HCT116 (cell line): ENCODE data around the gene ERBB4. TPM values are rescaled to one million over a fixed set of nuclear protein-coding genes. Genes with fewer than 3 reads are reported as not detected.

Source experiments
- ATAC-seq: fragments of 200-7000 bp; cut with Tn5 transposase; 2 replicates; pipeline ENCODE4 v1.9.1; 2020; ENCODE audit warnings: mild to moderate bottlenecking, moderate library complexity
- BruUV-seq: library from RNA; stranded (reverse); fragments of 400-500 nt; replicated peaks from 2 replicates; lab custom pipeline; 2021; lab: Mats Ljungman, UMichigan
- CTCF ChIA-PET: fragments of 300-600 bp; sonication (Branson Sonifier 250); formaldehyde crosslinking; loops from one replicate; lab custom pipeline; 2021; ENCODE audit warnings: antibody characterized with exemption; lab: Charles Lee
- POLR2A ChIA-PET: fragments of 300-600, 350-600 bp; sonication (Branson Sonifier 250); formaldehyde crosslinking; loops from one replicate; lab custom pipeline; 2021; ENCODE audit warnings: antibody characterized with exemption; lab: Charles Lee
- RAD21 ChIA-PET, 2 experiments: fragments of 300-600 bp; sonication (Branson Sonifier 250); formaldehyde crosslinking; loops; one replicate each; lab custom pipeline; 2023; ENCODE audit warnings: low total read pairs in 2 of 2; ENCODE audit not compliant: uncharacterized antibody in 2 of 2, unreplicated experiment in 2 of 2, low non-redundant PET in 1 of 2; lab: Charles Lee
- DNase-seq: peaks from one replicate; pipeline ENCODE4 v3.0.0-alpha.2; 2010; ENCODE audit warnings: low read depth, low spot score
- H2AFZ ChIP-seq: fragments of 200-600 bp; shearing (Covaris generic), sonication (generic); 2 replicates; pipeline ENCODE4 v1.6.1; 2017; ENCODE audit warnings: low read depth, mixed run types, mixed read lengths, antibody characterized with exemption, low read length; ENCODE audit not compliant: poor library complexity, severe bottlenecking
- H3K27ac ChIP-seq: 2 replicates; pipeline ENCODE4 v1.5.1; 2012; ENCODE audit warnings: low read depth, low read length
- H3K27me3 ChIP-seq: fragments of 200-600 bp; sonication (generic); 2 replicates; pipeline ENCODE4 v1.6.1; 2016; ENCODE audit warnings: mixed run types, low read length, mixed read lengths; ENCODE audit not compliant: insufficient read depth
- H3K36me3 ChIP-seq, 2 experiments: fragments of 200-500 bp in 1 of 2; fragments of 200-600 bp in 1 of 2; sonication (Bioruptor generic) in 1 of 2; sonication (generic) in 1 of 2; 2 replicates each; pipeline versions ENCODE4 v1.5.1 to v1.6.1; 2014 to 2016; ENCODE audit warnings: low read length in 2 of 2, inconsistent platforms in 1 of 2, mixed read lengths in 1 of 2, mixed run types in 1 of 2; ENCODE audit not compliant: insufficient read depth in 2 of 2, control insufficient read depth in 1 of 2
- H3K4me1 ChIP-seq, 2 experiments: fragments of 200-600 bp in 1 of 2; sonication (generic) in 1 of 2; 2 replicates each; pipeline versions ENCODE4 v1.5.1 to v1.6.1; 2012 to 2017; ENCODE audit warnings: low read length in 2 of 2, inconsistent platforms in 1 of 2, mild to moderate bottlenecking in 1 of 2, mixed read lengths in 1 of 2, mixed run types in 1 of 2, moderate library complexity in 1 of 2; ENCODE audit not compliant: insufficient read depth in 2 of 2, control insufficient read depth in 1 of 2
- H3K4me2 ChIP-seq: fragments of 200-600 bp; sonication (generic); 2 replicates; pipeline ENCODE4 v1.6.1; 2017; ENCODE audit warnings: mixed run types, low read length, mixed read lengths
- H3K4me3 ChIP-seq, 2 experiments: fragments of 200-600 bp in 1 of 2; sonication (generic) in 1 of 2; replicated peaks in 1 of 2; 2 replicates each; pipeline ENCODE4 v1.5.1; 2011 to 2016; ENCODE audit warnings: low read length in 2 of 2, control low read depth in 1 of 2, low read depth in 1 of 2, mild to moderate bottlenecking in 1 of 2, mixed read lengths in 1 of 2, mixed run types in 1 of 2
- H3K79me2 ChIP-seq: fragments of 200-600 bp; sonication (generic); 2 replicates; pipeline ENCODE4 v1.6.1; 2017; ENCODE audit warnings: mild to moderate bottlenecking, mixed run types, low read length, moderate library complexity, mixed read lengths; ENCODE audit not compliant: insufficient read depth
- H3K9ac ChIP-seq: fragments of 200-600 bp; sonication (generic); 2 replicates; pipeline ENCODE4 v1.6.1; 2016; ENCODE audit warnings: low read length, mixed read lengths
- H3K9me2 ChIP-seq: fragments of 200-600 bp; sonication (generic), shearing (Covaris generic); 2 replicates; pipeline ENCODE4 v1.6.1; 2017; ENCODE audit warnings: mixed run types, mild to moderate bottlenecking, moderate library complexity; ENCODE audit not compliant: insufficient read depth
- H3K9me3 ChIP-seq, 2 experiments: fragments of 200-500 bp in 1 of 2; fragments of 200-600 bp in 1 of 2; sonication (Bioruptor generic) in 1 of 2; sonication (generic) in 1 of 2; 2 replicates each; pipeline ENCODE4 v1.6.1; 2014 to 2017; ENCODE audit warnings: low read length in 2 of 2, mixed read lengths in 2 of 2, inconsistent platforms in 1 of 2, low read depth in 1 of 2, mild to moderate bottlenecking in 1 of 2, mixed run types in 1 of 2, moderate library complexity in 1 of 2; ENCODE audit not compliant: control insufficient read depth in 1 of 2, insufficient read depth in 1 of 2
- H4K20me1 ChIP-seq: fragments of 200-600 bp; sonication (generic), shearing (Covaris generic); 2 replicates; pipeline ENCODE4 v1.6.1; 2017; ENCODE audit warnings: mixed run types, mild to moderate bottlenecking, moderate library complexity; ENCODE audit not compliant: insufficient read depth
- CBX3 ChIP-seq: IDR thresholded peaks from 2 replicates; pipeline ENCODE4 v1.6.1; 2012; ENCODE audit warnings: low read depth
- CEBPB ChIP-seq: IDR thresholded peaks from 2 replicates; pipeline ENCODE4 v1.6.1; 2012; ENCODE audit warnings: low read depth
- EGR1 ChIP-seq: IDR thresholded peaks from 2 replicates; pipeline ENCODE4 v1.6.1; 2012; ENCODE audit warnings: low read depth
- ELF1 ChIP-seq: IDR thresholded peaks from 2 replicates; pipeline ENCODE4 v1.6.1; 2012; ENCODE audit warnings: low read depth, borderline replicate concordance
- EZH2 ChIP-seq: fragments of 200-600 bp; sonication (generic); IDR thresholded peaks from 2 replicates; pipeline ENCODE4 v1.6.1; 2017; ENCODE audit warnings: antibody characterized with exemption, mixed run types
- EZH2phosphoT487 ChIP-seq: fragments of 200-600 bp; IDR thresholded peaks from 2 replicates; pipeline ENCODE4 v1.6.1; 2018; ENCODE audit warnings: antibody characterized with exemption, borderline replicate concordance
- FOSL1 ChIP-seq: IDR thresholded peaks from 2 replicates; pipeline ENCODE4 v1.6.1; 2012; ENCODE audit warnings: low read depth
- JUND ChIP-seq: IDR thresholded peaks from 2 replicates; pipeline ENCODE4 v1.6.1; 2012
- MAX ChIP-seq: IDR thresholded peaks from 2 replicates; pipeline ENCODE4 v1.6.1; 2012
- POLR2AphosphoS5 ChIP-seq: IDR thresholded peaks from 2 replicates; pipeline ENCODE4 v1.6.1; 2011; ENCODE audit warnings: mild to moderate bottlenecking, low read depth, low read length, moderate library complexity
- RAD21 ChIP-seq: IDR thresholded peaks from 2 replicates; pipeline ENCODE4 v1.6.1; 2012; ENCODE audit warnings: low read depth, mild to moderate bottlenecking
- REST ChIP-seq: IDR thresholded peaks from 2 replicates; pipeline ENCODE4 v1.6.1; 2012; ENCODE audit warnings: low read depth
- SIN3A ChIP-seq: IDR thresholded peaks from 2 replicates; pipeline ENCODE4 v1.6.1; 2012; ENCODE audit warnings: low read depth
- SP1 ChIP-seq: IDR thresholded peaks from 2 replicates; pipeline ENCODE4 v1.6.1; 2012; ENCODE audit warnings: low read depth
- SRF ChIP-seq: IDR thresholded peaks from 2 replicates; pipeline ENCODE4 v1.6.1; 2012; ENCODE audit warnings: low read depth
- ZNF274 ChIP-seq: fragments of 200-500 bp; sonication (Bioruptor generic); IDR thresholded peaks from 2 replicates; pipeline ENCODE4 v1.6.1; 2014; ENCODE audit warnings: mild to moderate bottlenecking, low read depth, low read length, inconsistent platforms
- intact Hi-C: fragments of 100-400 bp; cut with micrococcal nuclease; formaldehyde crosslinking; loops from 2 replicates; pipeline ENCODE4 v1.10.0; 2022
- total RNA-seq: library from RNA; stranded (reverse); gene quantifications from one replicate; pipeline ENCODE4 v1.2.1, GENCODE V29; 2021; ENCODE audit not compliant: unreplicated experiment

ERBB4 gene
- total RNA-seq, 1 experiment from 2014 or later: 0.10 TPM

GRCh38 chr2:212173756-212174510 lies 364.7 kb downstream of the ERBB4 start:
- no peaks in the 10 kb centered on the region for H3K27me3 ChIP-seq
- no TSS peak for BruUV-seq
- no peak overlapping the region for H3K4me3 ChIP-seq
- H3K9ac ChIP-seq: no peak overlapping the region
- H2AFZ ChIP-seq: no peak overlapping the region
- ChIA-PET POLR2A (no interaction called here), CTCF (no interaction called here), RAD21 (no interaction called here)
- H3K9me2 ChIP-seq: no peaks in the 10 kb centered on the region
- H3K4me1 ChIP-seq: no peaks in the 10 kb centered on the region
- DNase-seq (no peak), ATAC-seq (no peak)
- no peak overlapping the region for H3K4me2 ChIP-seq
- no peaks in the 10 kb centered on the region for H4K20me1 ChIP-seq
- no peak overlapping the region for H3K27ac ChIP-seq
- H3K79me2 ChIP-seq: no peaks in the 10 kb centered on the region
- TF ChIP-seq MAX (no peak), FOSL1 (no peak), JUND (no peak), ELF1 (no peak), POLR2AphosphoS5 (no peak), SIN3A (no peak), SRF (no peak), CBX3 (no peak), RAD21 (no peak), CEBPB (no peak)
- H3K36me3 ChIP-seq: no peaks in the 10 kb centered on the region
- peaks cover 0 to 6% of the 10 kb centered on the region in 2 experiments; a peak in 1 of 4 replicates for H3K9me3 ChIP-seq
- intact Hi-C loops: no loop called here

- H2AFZ ChIP-seq: no peak overlapping the region
- H3K9me2 ChIP-seq: no peaks in the 10 kb centered on the region
- H3K4me1 ChIP-seq: no peaks in the 10 kb centered on the region
- intact Hi-C loops: no loop called here
- H3K27ac ChIP-seq: no peak overlapping the region
- ATAC-seq: no peak
- peaks cover 0 to 6% of the 10 kb centered on the region in 2 experiments; a peak in 1 of 4 replicates for H3K9me3 ChIP-seq
- BruUV-seq: no TSS peak
- H3K79me2 ChIP-seq: no peaks in the 10 kb centered on the region
- no peaks in the 10 kb centered on the region for H3K27me3 ChIP-seq
- no peak overlapping the region for H3K4me2 ChIP-seq
- no peaks in the 10 kb centered on the region for H4K20me1 ChIP-seq
- CTCF ChIA-PET: no interaction called here
- POLR2A ChIA-PET: no interaction called here
- no peaks in the 10 kb centered on the region for H3K36me3 ChIP-seq
- H3K4me3 ChIP-seq: no peak overlapping the region
- DNase-seq: no peak
- no peak overlapping the region for H3K9ac ChIP-seq
- RAD21 ChIA-PET: no interaction called here
- no peak for TF ChIP-seq SP1
- TF ChIP-seq FOSL1: no peak
- no peak for TF ChIP-seq EZH2phosphoT487
- no peak for TF ChIP-seq EGR1
- no peak for TF ChIP-seq REST
- no peak for TF ChIP-seq POLR2AphosphoS5
- no peak for TF ChIP-seq ELF1
- TF ChIP-seq ZNF274: no peak
- TF ChIP-seq SIN3A: no peak
- TF ChIP-seq EZH2: no peak
These were observed 365.3 kb downstream of the ERBB4 start for GRCh38 chr2:212173331-212173730.
